KMS-11 (cell line): ENCODE measurements around the gene ARHGEF19.

ENCODE experiments used
- H2AFZ ChIP-seq: fragments of 200-600 bp; sonication (generic); 2 replicates; pipeline ENCODE4 v1.6.1; 2016; ENCODE audit warnings: antibody characterized with exemption, mixed run types, low read depth
- H3K27ac ChIP-seq: fragments of 200-600 bp; sonication (generic); 2 replicates; pipeline ENCODE4 v1.6.1; 2016; ENCODE audit warnings: mild to moderate bottlenecking, mixed run types
- H3K27me3 ChIP-seq: fragments of 200-600 bp; sonication (generic); 2 replicates; pipeline ENCODE4 v1.6.1; 2017; ENCODE audit warnings: mild to moderate bottlenecking, low read depth, mixed run types, moderate library complexity; ENCODE audit not compliant: insufficient read depth
- H3K36me3 ChIP-seq: fragments of 200-600 bp; sonication (generic); 2 replicates; pipeline ENCODE4 v1.6.1; 2017; ENCODE audit warnings: mild to moderate bottlenecking, mixed run types; ENCODE audit not compliant: insufficient read depth
- H3K4me1 ChIP-seq: fragments of 200-600 bp; sonication (generic); 2 replicates; pipeline ENCODE4 v1.6.1; 2016; ENCODE audit warnings: mild to moderate bottlenecking, low read depth, mixed run types; ENCODE audit not compliant: poor library complexity, severe bottlenecking
- H3K4me2 ChIP-seq: fragments of 200-600 bp; sonication (generic); 2 replicates; pipeline ENCODE4 v1.7.0; 2016; ENCODE audit warnings: mild to moderate bottlenecking, mixed run types
- H3K4me3 ChIP-seq: fragments of 200-600 bp; sonication (generic); IDR thresholded peaks from 2 replicates; pipeline ENCODE4 v1.6.1; 2017; ENCODE audit warnings: low read depth, low read length, mixed read lengths; ENCODE audit not compliant: insufficient read depth
- H3K79me2 ChIP-seq: fragments of 200-600 bp; sonication (generic); 2 replicates; pipeline ENCODE4 v1.6.1; 2016; ENCODE audit warnings: low read depth, mixed run types; ENCODE audit not compliant: insufficient read depth
- H3K9ac ChIP-seq: fragments of 200-600 bp; sonication (generic); 2 replicates; pipeline ENCODE4 v1.6.1; 2016; ENCODE audit warnings: mild to moderate bottlenecking, mixed run types
- H4K20me1 ChIP-seq: fragments of 200-600 bp; sonication (generic); 2 replicates; pipeline ENCODE4 v1.6.1; 2016; ENCODE audit warnings: mild to moderate bottlenecking, mixed run types; ENCODE audit not compliant: insufficient read depth
- CTCF ChIP-seq: fragments of 200-600 bp; sonication (generic); conservative IDR thresholded peaks from 2 replicates; pipeline ENCODE4 v1.6.1; 2017; ENCODE audit warnings: low read depth, mild to moderate bottlenecking, antibody characterized with exemption, low read length, moderate library complexity, mixed read lengths

Gene ARHGEF19

GRCh38 chr1:16158993-16159831 lies 53.2 kb downstream of the ARHGEF19 start:
- Histone ChIP-seq H2AFZ (no peak overlapping the region), H3K4me2 (no peak overlapping the region), H3K4me1 (no peaks in the 10 kb centered on the region), H3K4me3 (no peak overlapping the region), H3K79me2 (no peaks in the 10 kb centered on the region), H3K9ac (no peak overlapping the region), H3K36me3 (no peaks in the 10 kb centered on the region), H3K27ac (no peak overlapping the region), H3K27me3 (no peaks in the 10 kb centered on the region), H4K20me1 (no peaks in the 10 kb centered on the region)
- no peak for TF ChIP-seq CTCF

GRCh38 chr1:16158025-16158424 lies 54.4 kb downstream of the ARHGEF19 start:
- no peak overlapping the region for H3K4me2 ChIP-seq
- no peak for TF ChIP-seq CTCF
- H3K4me3 ChIP-seq = no peak overlapping the region
- H3K36me3 ChIP-seq = no peaks in the 10 kb centered on the region
- no peaks in the 10 kb centered on the region for H3K27me3 ChIP-seq
- no peak overlapping the region for H2AFZ ChIP-seq
- no peaks in the 10 kb centered on the region for H4K20me1 ChIP-seq
- H3K27ac ChIP-seq = no peak overlapping the region
- no peaks in the 10 kb centered on the region for H3K79me2 ChIP-seq
- no peaks in the 10 kb centered on the region for H3K4me1 ChIP-seq
- H3K9ac ChIP-seq = no peak overlapping the region

- H3K9ac ChIP-seq = no peak overlapping the region
- H4K20me1 ChIP-seq = no peaks in the 10 kb centered on the region
- H3K27me3 ChIP-seq = no peaks in the 10 kb centered on the region
- H3K27ac ChIP-seq = no peak overlapping the region
- no peak overlapping the region for H2AFZ ChIP-seq
- H3K79me2 ChIP-seq = no peaks in the 10 kb centered on the region
- no peaks in the 10 kb centered on the region for H3K36me3 ChIP-seq
- peaks cover under 1% of the 10 kb centered on the region for H3K4me1 ChIP-seq
- no peak overlapping the region for H3K4me2 ChIP-seq
- no peak for TF ChIP-seq CTCF
- no peak overlapping the region for H3K4me3 ChIP-seq
These were observed 55.5 kb downstream of the ARHGEF19 start for GRCh38 chr1:16156848-16157495.

GRCh38 chr1:16155537-16156410 lies 56.7 kb downstream of the ARHGEF19 start, which contains the start of gene EPHA2:
TSS of gene EPHA2 (minus strand) at chr1:16156069. CDS start at chr1:16155932, 137 bp downstream.
- no peak within 1 kb of the TSS for H3K4me2 ChIP-seq
- no peak within 1 kb of the TSS for H3K4me3 ChIP-seq

More at GRCh38 chr1:16155537-16156410, 56.7 kb downstream of the ARHGEF19 start, which contains the start of gene EPHA2:
- H3K79me2 ChIP-seq = no peaks in the 10 kb centered on the region
- H3K27ac ChIP-seq = no peak within 1 kb of the TSS
- H3K4me1 ChIP-seq = peaks cover 13% of the 10 kb centered on the region
- H4K20me1 ChIP-seq = no peaks in the 10 kb centered on the region
- H2AFZ ChIP-seq = no peak within 1 kb of the TSS
- TF ChIP-seq CTCF = no peak
- H3K9ac ChIP-seq = no peak within 1 kb of the TSS
- H3K36me3 ChIP-seq = no peaks in the 10 kb centered on the region
- H3K27me3 ChIP-seq = no peaks in the 10 kb centered on the region
